RCC 7860 (cell line): ENCODE results near the gene STK32A.

Experiments
- DNase-seq: peaks from one replicate; pipeline ENCODE4 v3.0.0-alpha.2; 2015; ENCODE audit warnings: low spot score
- FAIRE-seq: peaks from 2 replicates; lab custom pipeline; 2012; peaks lifted over from hg19 to GRCh38; lab: Jason Lieb, UNC

Gene STK32A

DNA sequence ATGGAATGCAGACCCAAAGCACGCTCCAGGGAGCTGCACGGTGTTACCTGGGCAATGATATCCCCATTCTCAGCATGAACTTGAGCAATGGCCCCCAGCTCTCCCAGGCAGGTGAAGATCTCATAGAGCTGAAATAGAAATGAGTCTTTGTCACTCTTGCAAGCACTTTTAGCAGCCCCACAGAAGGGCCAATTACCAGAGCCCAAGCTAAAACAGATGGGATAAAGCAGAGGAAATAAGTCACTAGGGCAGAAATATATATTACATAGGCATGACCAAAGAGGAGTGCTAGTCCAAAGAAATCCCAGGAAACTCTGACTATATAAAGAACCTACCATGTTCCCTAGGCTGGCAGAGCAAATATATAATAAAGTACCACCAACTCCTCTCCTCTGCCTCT lies 177.7 kb downstream of the STK32A start:
- FAIRE-seq (no peak), DNase-seq (no peak)

DNA sequence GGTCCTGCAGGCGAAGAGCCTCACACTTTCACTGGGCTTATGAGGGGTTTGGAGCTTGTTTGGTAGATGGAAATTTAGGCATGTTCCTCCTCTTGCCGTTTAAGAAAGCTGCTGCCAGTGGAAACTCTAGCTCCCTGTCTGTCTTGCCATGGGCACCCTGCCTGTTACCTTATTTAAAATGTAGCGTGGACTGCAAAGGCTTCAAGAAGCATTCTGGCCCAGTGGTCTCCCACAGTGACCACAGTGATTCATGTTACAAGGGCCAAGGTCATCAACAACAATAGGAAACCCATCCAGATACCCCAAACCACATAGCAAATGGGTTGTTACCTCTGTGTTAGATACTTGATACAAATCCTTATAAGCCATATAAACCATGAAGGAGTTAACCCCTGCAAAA lies 178.4 kb downstream of the STK32A start:
- FAIRE-seq, result no peak
- DNase-seq, result no peak

- FAIRE-seq (no peak), DNase-seq (no peak)
Observed at GRCh38 chr5:147415651-147416050, 180.8 kb downstream of the STK32A start.

GRCh38 chr5:147417135-147417813 lies 182.4 kb downstream of the STK32A start:
- DNase-seq, result no peak

GRCh38 chr5:147418613-147419012 lies 183.8 kb downstream of the STK32A start:
- DNase-seq (no peak), FAIRE-seq (no peak)

More at GRCh38 chr5:147417135-147417813, 182.4 kb downstream of the STK32A start:
- FAIRE-seq, result no peak

DNA sequence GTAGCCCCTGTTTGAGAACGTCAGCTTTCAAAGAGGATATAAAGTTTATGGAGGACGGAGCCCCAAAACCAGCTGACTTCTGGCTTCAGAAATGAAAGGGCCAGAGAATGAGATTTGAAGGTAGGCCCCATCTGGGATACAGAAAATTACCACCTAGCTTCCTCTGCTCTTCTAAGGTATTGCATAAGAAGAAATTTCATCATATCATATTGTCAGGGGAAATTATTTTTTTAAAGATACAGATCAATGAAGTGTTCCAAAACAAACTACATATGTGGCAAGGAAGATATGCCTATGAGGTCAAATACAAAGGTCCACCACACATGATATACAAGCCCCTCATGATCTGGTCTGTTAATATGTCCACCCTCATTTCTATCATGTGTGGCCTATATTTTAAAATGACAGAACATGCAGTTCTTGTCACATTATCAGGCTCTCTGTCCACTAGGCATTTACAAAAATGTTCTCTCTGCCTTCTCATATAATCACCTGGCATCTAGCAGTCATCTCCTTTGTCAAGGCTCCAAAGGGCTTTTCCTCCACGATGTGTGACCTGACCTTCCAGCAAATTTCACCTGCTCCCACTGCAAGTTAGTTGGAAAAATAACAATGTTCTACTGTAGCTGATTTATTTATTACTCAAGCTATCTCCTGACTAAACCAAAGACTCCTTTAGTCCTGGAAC lies 192.0 kb downstream of the STK32A start:
- no peak for FAIRE-seq
- no peak for DNase-seq

DNA sequence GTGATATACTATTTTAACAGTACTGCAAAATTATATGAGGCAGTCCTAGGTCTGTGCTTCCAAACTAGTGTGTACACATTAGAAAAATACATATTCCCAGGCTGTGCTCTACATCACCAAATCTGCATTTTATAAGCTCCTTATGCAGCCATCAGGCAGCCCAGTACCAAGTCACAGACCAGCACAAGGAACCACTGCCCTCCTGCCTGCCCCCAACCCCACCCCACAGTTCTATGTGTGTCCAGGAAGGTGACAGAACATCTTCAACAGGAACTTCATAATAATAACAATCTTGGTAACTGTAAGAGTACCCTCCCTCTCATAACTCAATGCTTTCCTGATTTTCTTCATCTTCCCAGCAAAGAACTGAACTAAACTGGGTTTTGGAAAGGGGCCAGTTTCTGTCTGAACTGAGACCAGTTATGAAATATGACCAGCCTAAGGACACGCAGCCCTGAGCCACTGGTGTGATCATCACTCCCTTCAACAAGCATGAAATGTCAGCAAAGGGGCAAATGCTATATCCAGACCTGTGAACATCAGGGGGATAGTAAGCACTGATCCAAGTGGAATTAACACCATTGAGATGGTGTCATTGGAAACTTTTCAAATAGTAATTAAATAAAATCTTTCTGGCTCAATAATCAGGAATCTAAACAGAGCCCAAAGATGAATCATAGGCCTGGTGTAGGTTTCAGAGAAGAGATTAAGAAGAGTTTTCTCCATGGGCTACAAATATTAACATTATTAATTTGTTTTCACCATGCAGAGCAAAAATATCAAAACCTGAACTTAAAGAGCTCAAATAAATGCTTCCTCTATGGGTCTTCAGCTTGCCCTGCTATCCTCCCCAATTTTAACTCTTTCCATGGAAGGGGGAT lies 192.9 kb downstream of the STK32A start:
- DNase-seq (no peak), FAIRE-seq (no peak)

- DNase-seq, result no peak
Observed at GRCh38 chr5:147430628-147431027, 195.8 kb downstream of the STK32A start.

DNA sequence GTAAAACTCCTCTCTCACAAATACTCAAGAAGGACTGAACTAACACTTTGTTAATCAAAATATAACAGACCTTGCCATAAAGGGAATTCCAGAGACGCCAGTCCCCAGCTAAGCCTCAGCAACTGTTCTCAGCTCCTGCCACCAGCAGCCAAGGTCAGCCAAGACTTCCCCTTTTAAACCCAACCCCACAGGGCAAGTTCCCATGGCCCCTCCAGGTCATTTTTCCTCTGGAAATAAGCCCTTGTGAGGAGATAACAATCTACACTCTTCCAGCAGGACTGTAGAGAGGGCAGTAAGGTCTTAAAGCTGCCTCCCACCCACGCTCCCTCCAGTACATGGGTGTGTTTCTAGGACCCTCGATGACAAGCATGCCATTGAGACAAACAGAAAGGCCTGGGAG lies 196.8 kb downstream of the STK32A start:
- DNase-seq (no peak), FAIRE-seq (no peak)

More at GRCh38 chr5:147430628-147431027, 195.8 kb downstream of the STK32A start:
- FAIRE-seq, result no peak

- FAIRE-seq (no peak), DNase-seq (no peak)
Observed at GRCh38 chr5:147432323-147432722, 197.5 kb downstream of the STK32A start.

- FAIRE-seq, result no peak
- no peak for DNase-seq
Observed at GRCh38 chr5:147434049-147434448, 199.2 kb downstream of the STK32A start.

DNA sequence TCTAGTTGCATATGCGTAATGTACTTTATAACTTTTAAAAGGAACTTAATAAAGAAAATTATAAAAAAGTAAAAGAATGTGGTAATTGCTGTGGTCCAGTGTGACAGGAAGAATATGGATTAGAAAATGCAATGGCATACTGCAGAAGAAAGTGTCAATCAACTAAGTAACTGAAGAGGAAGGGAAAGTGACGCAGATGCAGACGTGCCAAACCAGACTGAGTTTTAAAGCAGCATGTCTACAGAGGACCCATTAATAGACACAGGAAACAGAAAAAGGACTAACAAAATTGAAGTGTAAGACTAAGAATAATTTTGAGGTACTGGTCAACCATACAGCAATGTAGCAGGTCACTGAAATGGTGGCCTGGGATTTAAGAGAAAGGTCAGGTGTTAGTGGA lies 201.8 kb downstream of the STK32A start:
- FAIRE-seq, result no peak
- no peak for DNase-seq

DNA sequence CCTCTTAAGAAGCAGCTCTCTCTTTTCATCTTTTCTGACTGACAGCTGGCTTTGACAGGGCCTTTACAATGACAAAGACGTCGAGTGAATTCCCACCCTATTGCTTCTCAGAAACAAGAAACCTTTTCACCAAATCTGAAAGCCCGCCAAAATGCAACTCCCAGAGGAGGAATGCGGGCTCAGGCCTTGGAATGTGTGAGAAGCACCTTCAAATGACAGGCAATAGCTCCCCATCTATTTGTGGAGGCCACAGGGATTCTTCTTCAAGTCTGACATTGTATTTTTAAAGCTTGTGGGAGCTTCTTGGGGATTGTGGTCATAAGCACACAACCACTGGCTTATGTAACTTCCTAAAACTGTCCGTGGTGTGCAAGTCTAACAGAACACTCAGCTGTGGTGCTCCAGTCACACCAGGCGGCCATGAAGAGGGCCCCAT lies 202.4 kb downstream of the STK32A start:
- FAIRE-seq (no peak), DNase-seq (no peak)
